ENCODE data around the gene ZNF358.

DNA sequence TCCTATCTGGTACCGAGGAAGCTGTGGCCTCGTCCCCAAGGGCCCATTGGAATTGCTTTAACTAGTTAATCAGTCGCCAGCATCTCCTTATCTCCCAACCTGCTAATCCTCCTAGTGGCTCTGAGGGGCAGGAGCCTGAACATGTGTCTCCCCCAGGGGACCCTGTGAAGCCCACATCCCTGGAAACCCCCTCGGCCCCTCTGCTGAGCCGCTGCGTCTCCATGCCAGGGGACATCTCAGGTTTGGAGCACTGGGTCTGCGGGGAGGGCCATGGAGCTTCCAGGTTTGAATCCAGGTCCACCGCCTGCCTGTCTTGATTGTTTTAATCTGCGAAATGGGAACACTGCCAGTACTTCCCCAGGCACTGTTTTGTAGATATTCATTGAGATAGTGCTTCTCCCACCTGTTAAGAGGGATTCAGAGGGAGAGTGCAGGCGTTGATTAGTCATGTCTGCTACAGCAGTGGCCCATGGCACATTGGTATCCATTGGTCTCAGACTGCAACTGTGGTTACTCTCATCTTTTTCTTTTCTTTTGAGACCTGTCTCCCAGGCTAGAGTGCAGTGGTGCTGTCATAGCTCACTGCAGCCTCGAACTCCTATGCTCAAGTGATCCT, 26.0 kb downstream of the ZNF358 start:
- TF ChIP-seq, protein P1, sequence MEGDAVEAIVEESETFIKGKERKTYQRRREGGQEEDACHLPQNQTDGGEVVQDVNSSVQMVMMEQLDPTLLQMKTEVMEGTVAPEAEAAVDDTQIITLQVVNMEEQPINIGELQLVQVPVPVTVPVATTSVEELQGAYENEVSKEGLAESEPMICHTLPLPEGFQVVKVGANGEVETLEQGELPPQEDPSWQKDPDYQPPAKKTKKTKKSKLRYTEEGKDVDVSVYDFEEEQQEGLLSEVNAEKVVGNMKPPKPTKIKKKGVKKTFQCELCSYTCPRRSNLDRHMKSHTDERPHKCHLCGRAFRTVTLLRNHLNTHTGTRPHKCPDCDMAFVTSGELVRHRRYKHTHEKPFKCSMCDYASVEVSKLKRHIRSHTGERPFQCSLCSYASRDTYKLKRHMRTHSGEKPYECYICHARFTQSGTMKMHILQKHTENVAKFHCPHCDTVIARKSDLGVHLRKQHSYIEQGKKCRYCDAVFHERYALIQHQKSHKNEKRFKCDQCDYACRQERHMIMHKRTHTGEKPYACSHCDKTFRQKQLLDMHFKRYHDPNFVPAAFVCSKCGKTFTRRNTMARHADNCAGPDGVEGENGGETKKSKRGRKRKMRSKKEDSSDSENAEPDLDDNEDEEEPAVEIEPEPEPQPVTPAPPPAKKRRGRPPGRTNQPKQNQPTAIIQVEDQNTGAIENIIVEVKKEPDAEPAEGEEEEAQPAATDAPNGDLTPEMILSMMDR (IDR thresholded peaks at IDR 0.05) = no peak
- no peak for TF ChIP-seq POLR2A (IDR thresholded peaks at IDR 0.05)

Data from right lobe of liver (tissue), 4 donors.